ENCODE measurements around the gene GET3. TPM values are rescaled to one million over a fixed set of nuclear protein-coding genes. Genes with fewer than 3 reads are reported as not detected.

The GET3 gene
- polyA plus RNA-seq, 1 of the 3 experiments (the other 2 are of a cell fraction): 264 TPM

DNA sequence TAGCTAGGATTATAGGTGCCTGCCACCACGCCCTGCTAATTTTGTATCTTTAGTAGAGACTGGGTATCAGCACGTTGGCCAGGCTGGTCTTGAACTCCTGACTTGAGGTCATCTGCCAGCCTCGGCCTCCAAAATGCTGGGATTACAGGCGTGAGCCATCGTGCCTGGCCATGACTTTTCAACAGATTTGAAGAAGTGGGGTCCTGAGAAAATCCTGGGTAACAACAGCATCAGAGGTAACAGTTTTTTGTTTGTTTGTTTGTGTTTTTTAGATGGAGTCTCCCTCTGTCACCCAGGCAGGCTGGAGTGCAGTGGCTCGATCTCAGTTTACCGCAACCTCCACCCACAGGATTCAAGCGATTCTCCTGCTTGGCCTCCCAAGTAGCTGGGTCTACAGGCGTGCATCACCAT is 57.7 kb downstream of the GET3 start:
- Histone ChIP-seq H3F3A (replicated peaks; ENCODE audit: insufficient read depth) (peaks cover 35% of the 10 kb centered on the region), H3K9me3 (no peaks in the 10 kb centered on the region), H3K4me3 (ENCODE audit: low read depth in 2 of 2, low read length in 1 of 2) (no peak overlapping the region), H3K36me3 (replicated peaks in 1 of 2; ENCODE audit: control insufficient read depth in 1 of 2, insufficient read depth in 2 of 2, low read length in 1 of 2) (peaks cover 5 to 10% of the 10 kb centered on the region in 2 experiments), H3K79me2 (ENCODE audit: insufficient read depth) (peaks cover 20% of the 10 kb centered on the region), H2AFZ (ENCODE audit: low read depth) (no peak overlapping the region), H3K9ac (no peak overlapping the region), H3K4me2 (no peak overlapping the region), H3K27ac (ENCODE audit: low read depth in 2 of 2, low read length in 1 of 2) (peak overlapping the region in 1 of 2 experiments; percentile 86; a peak in 1 of 4 replicates), H3K4me1 (ENCODE audit: control insufficient read depth in 1 of 2, insufficient read depth in 2 of 2, low read depth in 1 of 2, low read length in 1 of 2) (peaks cover 12 to 25% of the 10 kb centered on the region in 2 experiments; a peak in 3 of 4 replicates), H4K20me1 (ENCODE audit: insufficient read depth) (peaks cover 17% of the 10 kb centered on the region), H3K27me3 (ENCODE audit: insufficient read depth) (no peaks in the 10 kb centered on the region), H3K9me2 (no peaks in the 10 kb centered on the region)
- ChIA-PET POLR2A (interaction anchor here (2.3 kb wide), 1 partner anchor 17 kb away, joined by 22 read pairs; no protein-coding TSS in a partner anchor), CTCF (interaction anchor here (1.2 to 17.1 kb wide), 8 partner anchors 8 to 170 kb away, joined by 5 to 447 read pairs (median 16); partner anchors contain the start of genes HOOK2 and TRIR)
- DNase-seq: no peak
- WGBS (ENCODE audit: low lambda C conversion rate): 95% methylated on average over 9 of the region's 9 CpGs
- TF ChIP-seq GATA2 (CRISPR knock-in tag; IDR thresholded peaks at IDR 0.05) (no peak), NFIC (IDR thresholded peaks at IDR 0.05; ENCODE audit: borderline replicate concordance) (no peak), CHD2 (IDR thresholded peaks at IDR 0.05; ENCODE audit: low read length, partially characterized antibody) (no peak), USF2 (IDR thresholded peaks at IDR 0.05; ENCODE audit: borderline replicate concordance, low read depth, low read length) (no peak), FOSL2 (IDR thresholded peaks at IDR 0.05; ENCODE audit: borderline replicate concordance, low read depth) (no peak), TAF1 (IDR thresholded peaks at IDR 0.05; ENCODE audit: borderline replicate concordance, low read depth, low read length) (no peak), ELF1 (IDR thresholded peaks at IDR 0.05) (no peak), NRF1 (IDR thresholded peaks at IDR 0.05; ENCODE audit: low read depth, low read length) (no peak), EP300 (IDR thresholded peaks at IDR 0.05; ENCODE audit: borderline replicate concordance in 1 of 2, low read depth in 1 of 2, low read length in 1 of 2) (no peak), MAX (IDR thresholded peaks at IDR 0.05; ENCODE audit: low read depth) (no peak), SIN3A (IDR thresholded peaks at IDR 0.05; ENCODE audit: borderline replicate concordance, low read depth, low read length) (no peak), RXRA (IDR thresholded peaks at IDR 0.05; ENCODE audit: borderline replicate concordance, low read depth) (no peak), GABPA (IDR thresholded peaks at IDR 0.05; ENCODE audit: low read depth) (no peak), YY1 (IDR thresholded peaks at IDR 0.05; ENCODE audit: low read depth) (no peak), RFX5 (IDR thresholded peaks at IDR 0.05; ENCODE audit: low read length) (no peak)
- TF ChIP-seq, protein P1, sequence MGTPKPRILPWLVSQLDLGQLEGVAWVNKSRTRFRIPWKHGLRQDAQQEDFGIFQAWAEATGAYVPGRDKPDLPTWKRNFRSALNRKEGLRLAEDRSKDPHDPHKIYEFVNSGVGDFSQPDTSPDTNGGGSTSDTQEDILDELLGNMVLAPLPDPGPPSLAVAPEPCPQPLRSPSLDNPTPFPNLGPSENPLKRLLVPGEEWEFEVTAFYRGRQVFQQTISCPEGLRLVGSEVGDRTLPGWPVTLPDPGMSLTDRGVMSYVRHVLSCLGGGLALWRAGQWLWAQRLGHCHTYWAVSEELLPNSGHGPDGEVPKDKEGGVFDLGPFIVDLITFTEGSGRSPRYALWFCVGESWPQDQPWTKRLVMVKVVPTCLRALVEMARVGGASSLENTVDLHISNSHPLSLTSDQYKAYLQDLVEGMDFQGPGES (IDR thresholded peaks at IDR 0.05; ENCODE audit: low read depth, low read length): no peak
- TF ChIP-seq, protein P2, sequence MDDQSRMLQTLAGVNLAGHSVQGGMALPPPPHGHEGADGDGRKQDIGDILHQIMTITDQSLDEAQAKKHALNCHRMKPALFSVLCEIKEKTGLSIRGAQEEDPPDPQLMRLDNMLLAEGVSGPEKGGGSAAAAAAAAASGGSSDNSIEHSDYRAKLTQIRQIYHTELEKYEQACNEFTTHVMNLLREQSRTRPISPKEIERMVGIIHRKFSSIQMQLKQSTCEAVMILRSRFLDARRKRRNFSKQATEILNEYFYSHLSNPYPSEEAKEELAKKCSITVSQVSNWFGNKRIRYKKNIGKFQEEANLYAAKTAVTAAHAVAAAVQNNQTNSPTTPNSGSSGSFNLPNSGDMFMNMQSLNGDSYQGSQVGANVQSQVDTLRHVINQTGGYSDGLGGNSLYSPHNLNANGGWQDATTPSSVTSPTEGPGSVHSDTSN (IDR thresholded peaks at IDR 0.05): no peak
- TF ChIP-seq, protein P3, sequence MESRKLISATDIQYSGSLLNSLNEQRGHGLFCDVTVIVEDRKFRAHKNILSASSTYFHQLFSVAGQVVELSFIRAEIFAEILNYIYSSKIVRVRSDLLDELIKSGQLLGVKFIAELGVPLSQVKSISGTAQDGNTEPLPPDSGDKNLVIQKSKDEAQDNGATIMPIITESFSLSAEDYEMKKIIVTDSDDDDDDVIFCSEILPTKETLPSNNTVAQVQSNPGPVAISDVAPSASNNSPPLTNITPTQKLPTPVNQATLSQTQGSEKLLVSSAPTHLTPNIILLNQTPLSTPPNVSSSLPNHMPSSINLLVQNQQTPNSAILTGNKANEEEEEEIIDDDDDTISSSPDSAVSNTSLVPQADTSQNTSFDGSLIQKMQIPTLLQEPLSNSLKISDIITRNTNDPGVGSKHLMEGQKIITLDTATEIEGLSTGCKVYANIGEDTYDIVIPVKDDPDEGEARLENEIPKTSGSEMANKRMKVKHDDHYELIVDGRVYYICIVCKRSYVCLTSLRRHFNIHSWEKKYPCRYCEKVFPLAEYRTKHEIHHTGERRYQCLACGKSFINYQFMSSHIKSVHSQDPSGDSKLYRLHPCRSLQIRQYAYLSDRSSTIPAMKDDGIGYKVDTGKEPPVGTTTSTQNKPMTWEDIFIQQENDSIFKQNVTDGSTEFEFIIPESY (IDR thresholded peaks at IDR 0.05; ENCODE audit: borderline replicate concordance, low read depth): no peak
